GM12878 (cell line): ENCODE results near the gene RFPL2.

Experiments used
- ATF2 ChIP-seq: IDR thresholded peaks from 2 replicates; pipeline ENCODE4 v1.6.1; 2012; ENCODE audit warnings: low read length, inconsistent platforms
- BCL11A ChIP-seq: IDR thresholded peaks from 2 replicates; pipeline ENCODE4 v1.6.1; 2011; ENCODE audit warnings: low read depth, low read length
- CREM ChIP-seq: IDR thresholded peaks from 2 replicates; pipeline ENCODE4 v1.6.1; 2014; ENCODE audit warnings: antibody characterized with exemption, low read depth
- E2F4 ChIP-seq: IDR thresholded peaks from 2 replicates; pipeline ENCODE4 v1.6.1; 2012; ENCODE audit warnings: low read depth, low read length, improper control_type of control experiment
- EZH2 ChIP-seq: IDR thresholded peaks from 2 replicates; pipeline ENCODE4 v1.6.1; 2012; ENCODE audit warnings: low read depth, mild to moderate bottlenecking, control low read depth, inconsistent platforms, low read length, borderline replicate concordance; ENCODE audit not compliant: control insufficient read depth
- GATAD2B ChIP-seq: fragments of 450-650 bp; conservative IDR thresholded peaks from 2 replicates; pipeline ENCODE4 v1.6.1; 2017; ENCODE audit warnings: low read depth, mild to moderate bottlenecking, moderate library complexity
- NFXL1 ChIP-seq: fragments of 450-650 bp; IDR thresholded peaks from 2 replicates; pipeline ENCODE4 v1.6.1; 2017; ENCODE audit warnings: antibody characterized with exemption, mild to moderate bottlenecking, borderline replicate concordance
- PML ChIP-seq: IDR thresholded peaks from 2 replicates; pipeline ENCODE4 v1.6.1; 2012; ENCODE audit warnings: low read length, inconsistent platforms
- POLR2A ChIP-seq: IDR thresholded peaks from 2 replicates; pipeline ENCODE4 v1.6.1; 2011; ENCODE audit warnings: low read depth, mild to moderate bottlenecking, low read length
- POLR2AphosphoS5 ChIP-seq: IDR thresholded peaks from 2 replicates; pipeline ENCODE4 v1.6.1; 2011; ENCODE audit warnings: mild to moderate bottlenecking, low read length, inconsistent platforms
- SIX5 ChIP-seq: IDR thresholded peaks from 2 replicates; pipeline ENCODE4 v1.6.1; 2011; ENCODE audit warnings: mild to moderate bottlenecking, low read depth, low read length, moderate library complexity; ENCODE audit not compliant: severe bottlenecking
- TF ChIP-seq, protein P1 (sequence below), 3 experiments: IDR thresholded peaks in 2 of 3; conservative IDR thresholded peaks in 1 of 3; 2 replicates each; pipeline ENCODE4 v1.5.1; 2011; ENCODE audit warnings: low read depth in 3 of 3, low read length in 3 of 3, mild to moderate bottlenecking in 3 of 3, control low read depth in 2 of 3, moderate library complexity in 2 of 3, inconsistent platforms in 1 of 3, mixed read lengths in 1 of 3; ENCODE audit not compliant: control insufficient read depth in 2 of 3, insufficient read depth in 1 of 3; ENCODE audit errors: extremely low read depth in 1 of 3

GRCh38 chr22:32246166-32246565 is 41.3 kb upstream of the RFPL2 start:
- TF ChIP-seq SIX5 (no peak), PML (no peak), BCL11A (no peak), EZH2 (no peak), CREM (no peak), POLR2A (no peak), NFXL1 (no peak), GATAD2B (no peak), E2F4 (no peak), ATF2 (no peak), POLR2AphosphoS5 (no peak)
- TF ChIP-seq, protein P1, sequence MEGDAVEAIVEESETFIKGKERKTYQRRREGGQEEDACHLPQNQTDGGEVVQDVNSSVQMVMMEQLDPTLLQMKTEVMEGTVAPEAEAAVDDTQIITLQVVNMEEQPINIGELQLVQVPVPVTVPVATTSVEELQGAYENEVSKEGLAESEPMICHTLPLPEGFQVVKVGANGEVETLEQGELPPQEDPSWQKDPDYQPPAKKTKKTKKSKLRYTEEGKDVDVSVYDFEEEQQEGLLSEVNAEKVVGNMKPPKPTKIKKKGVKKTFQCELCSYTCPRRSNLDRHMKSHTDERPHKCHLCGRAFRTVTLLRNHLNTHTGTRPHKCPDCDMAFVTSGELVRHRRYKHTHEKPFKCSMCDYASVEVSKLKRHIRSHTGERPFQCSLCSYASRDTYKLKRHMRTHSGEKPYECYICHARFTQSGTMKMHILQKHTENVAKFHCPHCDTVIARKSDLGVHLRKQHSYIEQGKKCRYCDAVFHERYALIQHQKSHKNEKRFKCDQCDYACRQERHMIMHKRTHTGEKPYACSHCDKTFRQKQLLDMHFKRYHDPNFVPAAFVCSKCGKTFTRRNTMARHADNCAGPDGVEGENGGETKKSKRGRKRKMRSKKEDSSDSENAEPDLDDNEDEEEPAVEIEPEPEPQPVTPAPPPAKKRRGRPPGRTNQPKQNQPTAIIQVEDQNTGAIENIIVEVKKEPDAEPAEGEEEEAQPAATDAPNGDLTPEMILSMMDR (IDR thresholded peaks at IDR 0.05 in 2 of 3, conservative IDR thresholded peaks at IDR 0.05 in 1 of 3; ENCODE audit: control insufficient read depth in 2 of 3, extremely low read depth in 1 of 3, insufficient read depth in 1 of 3, low read depth in 3 of 3, low read length in 3 of 3) = no peak
